NT2/D1 (cell line): Measurements from ENCODE around the gene WNK2.
"Not testable (repeated sequence)": the region's sequence is repeated elsewhere in the genome, so short reads cannot be mapped to it uniquely, and the experiment has no call there.

Source experiments
- DNase-seq: peaks from one replicate; pipeline ENCODE4 v3.0.0-alpha.2; 2011; ENCODE audit warnings: low read depth, low spot score
- H3K27me3 ChIP-seq: 2 replicates; pipeline ENCODE4 v1.6.0; 2011; ENCODE audit warnings: mild to moderate bottlenecking; ENCODE audit not compliant: insufficient read length, insufficient read depth
- H3K36me3 ChIP-seq: 2 replicates; pipeline ENCODE4 v1.6.1; 2011; ENCODE audit warnings: mild to moderate bottlenecking, low read length, mixed read lengths; ENCODE audit not compliant: insufficient read depth, insufficient read length
- H3K4me1 ChIP-seq: 2 replicates; pipeline ENCODE4 v1.5.1; 2011; ENCODE audit not compliant: insufficient read depth, insufficient read length
- H3K4me3 ChIP-seq: 2 replicates; pipeline ENCODE4 v1.5.1; 2011; ENCODE audit warnings: low read depth; ENCODE audit not compliant: insufficient read length
- H3K9ac ChIP-seq: 2 replicates; pipeline ENCODE4 v1.6.0; 2011; ENCODE audit warnings: low read depth; ENCODE audit not compliant: insufficient read length
- H3K9me3 ChIP-seq: 2 replicates; pipeline ENCODE4 v1.5.1; 2011; ENCODE audit warnings: mild to moderate bottlenecking, low read length; ENCODE audit not compliant: insufficient read depth
- SUZ12 ChIP-seq: IDR thresholded peaks from 2 replicates; pipeline ENCODE4 v1.6.1; 2011; ENCODE audit not compliant: insufficient read length, insufficient read depth; ENCODE audit errors: extremely low read depth
- YY1 ChIP-seq: IDR thresholded peaks from 2 replicates; pipeline ENCODE4 v1.6.1; 2011; ENCODE audit not compliant: insufficient read length, insufficient read depth
- ZNF274 ChIP-seq: IDR thresholded peaks from 2 replicates; pipeline ENCODE4 v1.6.1; 2011; ENCODE audit warnings: mild to moderate bottlenecking, low read depth, low read length

Gene WNK2

DNA sequence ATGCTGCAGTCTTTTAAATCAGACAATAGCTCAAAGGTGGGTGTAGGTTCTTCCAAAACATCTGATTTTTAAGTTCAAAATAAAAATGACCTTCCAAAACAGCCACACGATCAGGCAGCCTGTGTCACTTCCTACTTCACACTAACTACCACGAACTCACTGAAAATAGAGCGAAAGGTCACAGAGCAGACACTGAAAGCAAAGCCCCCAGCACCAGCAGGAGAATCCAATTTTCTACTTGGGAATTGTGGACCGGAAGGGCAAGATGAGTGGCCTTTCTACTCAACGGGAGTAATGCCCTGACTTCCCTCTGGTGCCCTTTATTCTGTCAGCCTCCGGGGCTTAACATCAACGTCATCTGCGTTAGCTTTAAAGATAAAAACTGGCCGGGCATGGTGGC, 159.7 kb downstream of the WNK2 start:
- Histone ChIP-seq H3K4me1 (peaks cover 4% of the 10 kb centered on the region), H3K9me3 (peaks cover 37% of the 10 kb centered on the region), H3K4me3 (no peak overlapping the region), H3K9ac (no peak overlapping the region), H3K36me3 (no peaks in the 10 kb centered on the region), H3K27me3 (no peaks in the 10 kb centered on the region)
- TF ChIP-seq SUZ12, result no peak
- no peak for TF ChIP-seq ZNF274
- no peak for TF ChIP-seq YY1
- no peak for DNase-seq

DNA sequence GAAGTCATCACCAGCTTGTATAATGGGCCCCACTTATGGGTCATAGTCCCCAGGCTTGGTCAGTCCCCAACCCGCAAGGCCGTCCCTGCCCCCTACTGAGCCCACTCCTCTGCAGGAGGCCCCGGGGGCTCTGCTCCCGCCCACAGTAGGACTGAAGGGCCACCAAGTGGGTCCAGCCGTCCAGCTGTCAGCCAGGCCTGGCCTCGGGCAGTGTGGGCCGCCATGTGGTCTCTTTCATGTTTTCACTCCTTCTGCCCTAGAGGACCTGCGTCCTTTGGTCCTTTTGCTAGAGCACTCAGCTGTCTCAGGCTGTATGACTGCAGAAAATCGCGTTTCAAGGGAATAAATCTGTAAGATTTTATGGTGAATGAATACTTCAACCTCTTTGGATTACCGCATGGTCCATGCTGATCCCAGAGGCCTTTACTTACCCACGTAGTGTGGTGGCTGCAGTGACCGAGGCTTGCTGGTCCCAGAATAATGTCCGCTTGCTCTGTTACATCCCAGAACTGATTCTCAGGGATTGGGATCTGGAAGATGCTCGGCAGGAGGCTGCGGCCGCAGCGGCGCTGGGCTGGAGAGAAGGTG, 161.8 kb downstream of the WNK2 start:
- H3K27me3 ChIP-seq, result no peaks in the 10 kb centered on the region
- H3K36me3 ChIP-seq, result no peaks in the 10 kb centered on the region
- peaks cover 16% of the 10 kb centered on the region; the same call in 1 of the 2 replicates for H3K9me3 ChIP-seq
- peak overlapping the region; percentile 50 for H3K4me3 ChIP-seq
- no peak for TF ChIP-seq SUZ12
- no peak for TF ChIP-seq ZNF274
- TF ChIP-seq YY1, result no peak
- H3K9ac ChIP-seq, result peak overlapping the region; percentile 69
- H3K4me1 ChIP-seq, result peaks cover 4% of the 10 kb centered on the region
- DNase-seq, result no peak

DNA sequence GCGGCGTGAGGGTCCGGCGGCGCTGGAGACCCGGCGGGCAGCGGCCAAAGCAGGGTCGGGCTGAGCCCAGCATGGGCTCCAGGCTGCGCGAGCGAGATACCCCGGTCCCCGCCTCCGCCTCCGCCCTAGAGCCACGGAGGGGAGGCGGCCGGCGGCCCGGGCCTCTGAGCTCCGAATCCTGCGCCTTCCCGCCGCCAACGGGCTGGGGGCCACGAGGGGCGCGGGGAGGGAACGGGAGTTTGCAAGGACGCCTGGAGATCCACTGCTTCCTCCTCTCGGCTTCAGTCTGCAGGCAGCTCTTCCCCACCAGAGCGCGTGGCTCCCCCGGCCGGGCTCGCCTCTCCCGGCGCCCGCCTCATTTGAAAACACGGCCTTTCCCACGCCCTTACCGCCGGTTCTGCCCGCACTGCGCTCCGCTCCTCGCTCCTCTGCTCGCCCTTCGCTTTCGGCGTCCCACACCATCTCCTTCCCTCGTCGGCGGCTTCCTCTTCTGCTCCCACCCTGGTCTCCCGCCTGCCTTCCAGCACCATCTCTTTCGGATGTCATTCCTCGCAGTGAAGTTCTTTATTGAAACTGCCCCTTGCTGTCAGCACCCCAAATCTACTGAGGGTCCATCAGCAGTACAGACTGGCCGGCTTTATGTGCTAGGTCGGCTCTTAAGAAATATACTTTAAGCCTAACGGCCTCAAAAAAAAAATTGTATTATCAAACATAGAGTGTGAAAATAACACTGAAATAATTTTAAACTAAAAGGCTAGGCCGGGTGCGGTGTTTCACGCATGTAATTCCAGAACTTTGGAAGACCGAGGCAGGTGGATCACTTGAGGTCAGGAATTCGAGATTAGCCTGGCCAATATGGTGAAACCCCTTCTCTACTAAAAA, 162.5 kb downstream of the WNK2 start:
- peaks cover 15% of the 10 kb centered on the region; the same call in 1 of the 2 replicates for H3K9me3 ChIP-seq
- DNase-seq, result no peak
- peak overlapping the region; percentile 69 for H3K9ac ChIP-seq
- H3K4me3 ChIP-seq, result peak overlapping the region; percentile 50
- H3K27me3 ChIP-seq, result no peaks in the 10 kb centered on the region
- TF ChIP-seq ZNF274 (no peak), SUZ12 (no peak), YY1 (no peak)
- H3K4me1 ChIP-seq, result peaks cover 4% of the 10 kb centered on the region
- H3K36me3 ChIP-seq, result no peaks in the 10 kb centered on the region

DNA sequence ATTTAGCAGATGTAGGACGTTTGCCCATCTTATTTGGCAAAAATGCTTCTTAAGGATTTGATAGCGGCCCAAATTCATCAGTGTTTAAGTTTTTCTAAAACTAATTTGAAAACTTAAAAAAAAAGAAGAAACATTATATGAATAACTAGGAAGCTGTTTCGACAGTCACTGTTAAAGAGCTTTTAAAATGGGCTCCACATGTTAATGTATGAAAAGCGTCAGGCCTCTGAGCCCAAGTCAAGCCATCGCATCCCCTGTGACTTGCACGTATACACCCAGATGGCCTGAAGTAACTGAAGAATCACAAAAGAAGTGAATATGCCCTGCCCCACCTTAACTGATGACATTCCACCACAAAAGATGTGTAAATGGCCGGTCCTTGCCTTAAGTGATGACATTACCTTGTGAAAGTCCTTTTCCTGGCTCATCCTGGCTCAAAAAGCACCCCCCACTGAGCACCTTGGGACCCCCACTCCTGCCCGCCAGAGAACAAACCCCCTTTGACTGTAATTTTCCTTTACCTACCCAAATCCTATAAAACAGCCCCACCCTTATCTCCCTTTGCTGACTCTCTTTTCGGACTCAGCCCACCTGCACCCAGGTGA, 163.5 kb downstream of the WNK2 start:
- not testable (repeated sequence) for DNase-seq, H3K4me3 ChIP-seq, H3K4me1 ChIP-seq, H3K27me3 ChIP-seq, H3K36me3 ChIP-seq
- peak overlapping the region; percentile 21 for H3K9ac ChIP-seq
- H3K9me3 ChIP-seq, result peaks cover 15% of the 10 kb centered on the region; the same call in 1 of the 2 replicates

DNA sequence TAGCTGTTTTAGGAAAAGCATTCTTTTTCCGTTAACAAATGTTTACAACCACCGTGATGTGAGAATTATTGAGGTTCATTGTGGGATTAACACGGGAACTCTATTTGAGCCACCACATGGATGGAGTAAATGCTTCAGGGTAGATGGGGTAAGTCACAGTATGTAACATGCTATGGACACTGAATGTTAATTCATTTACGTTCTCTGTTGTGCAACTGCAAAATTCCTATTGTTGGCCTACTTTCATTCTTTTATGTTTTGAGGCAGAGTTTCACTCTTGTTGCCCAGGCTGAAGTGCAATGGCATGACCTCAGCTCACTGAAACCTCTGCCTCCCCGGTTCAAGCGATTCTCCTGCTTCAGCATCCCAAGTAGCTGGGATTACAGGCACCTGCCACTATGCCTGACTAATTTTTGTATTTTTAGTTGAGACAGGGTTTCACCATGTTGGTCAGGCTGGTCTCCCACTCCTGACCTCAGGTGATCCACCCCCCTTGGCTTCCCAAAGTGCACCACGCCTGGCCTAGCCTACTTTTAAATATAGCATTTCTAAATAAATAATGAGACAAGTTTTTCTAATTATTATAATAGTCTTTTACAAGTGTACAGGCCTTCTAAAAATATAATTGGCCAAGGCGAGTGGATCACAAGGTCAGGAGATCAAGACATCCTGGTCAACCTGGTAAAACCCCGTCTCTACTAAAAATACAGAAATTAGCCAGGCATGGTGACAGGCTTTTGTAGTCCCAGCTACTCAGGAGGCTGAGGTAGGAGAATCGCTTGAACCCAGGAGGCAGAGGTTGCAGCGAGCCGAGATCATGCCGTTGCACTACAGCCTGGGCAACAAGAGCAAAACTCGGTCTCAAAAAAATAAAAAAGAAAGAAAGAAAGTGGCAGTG, 169.7 kb downstream of the WNK2 start:
- H3K4me1 ChIP-seq, H3K36me3 ChIP-seq, H3K4me3 ChIP-seq, DNase-seq, H3K27me3 ChIP-seq: not testable (repeated sequence)
- Histone ChIP-seq H3K9me3 (peaks cover 38% of the 10 kb centered on the region), H3K9ac (peak overlapping the region; percentile 10)

DNA sequence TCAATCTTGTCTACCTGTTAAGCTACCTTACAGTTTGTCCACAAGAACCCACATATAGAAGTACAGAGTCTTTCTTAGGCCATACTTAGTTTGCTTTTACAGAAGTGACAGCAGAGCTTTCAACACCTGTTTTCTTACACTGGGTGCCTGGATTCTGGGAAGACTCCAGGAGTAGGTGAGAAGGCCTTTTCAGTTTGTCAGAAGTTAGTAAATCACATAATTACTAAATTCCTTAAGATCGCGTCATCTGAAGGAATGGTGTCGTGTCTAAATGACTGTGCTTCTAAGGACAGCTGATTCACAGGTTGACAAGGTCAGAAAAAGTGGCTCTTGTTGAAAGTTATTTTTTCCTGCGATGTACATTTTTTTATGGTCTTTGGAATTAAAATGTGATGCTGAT, 170.5 kb downstream of the WNK2 start:
- H3K4me1 ChIP-seq, result peaks cover 6% of the 10 kb centered on the region
- DNase-seq, result no peak
- TF ChIP-seq SUZ12, result no peak
- no peak for TF ChIP-seq YY1
- TF ChIP-seq ZNF274, result no peak
- no peaks in the 10 kb centered on the region for H3K27me3 ChIP-seq
- peak overlapping the region; percentile 10 for H3K9ac ChIP-seq
- peaks cover 45% of the 10 kb centered on the region for H3K9me3 ChIP-seq
- H3K4me3 ChIP-seq, result no peak overlapping the region
- no peaks in the 10 kb centered on the region for H3K36me3 ChIP-seq

DNA sequence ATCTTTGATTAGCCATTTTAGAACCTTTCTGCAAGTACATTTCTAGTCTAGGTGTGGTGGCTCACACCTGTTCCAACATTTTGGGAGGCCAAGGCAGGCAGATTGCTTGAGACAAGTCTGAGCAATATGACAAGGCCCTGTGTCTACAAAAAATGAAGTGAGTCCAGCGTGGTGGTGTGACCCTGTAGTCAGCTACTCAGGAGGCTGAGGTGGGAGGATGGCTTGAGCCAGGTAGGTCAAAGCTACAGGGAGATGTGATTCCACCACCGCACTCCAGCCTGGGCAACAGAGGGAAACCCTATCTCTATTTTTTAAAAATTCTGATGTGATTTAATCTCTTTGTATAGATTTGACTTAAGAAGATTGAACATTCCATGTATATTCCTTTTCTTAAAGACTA, 171.9 kb downstream of the WNK2 start:
- H3K9me3 ChIP-seq, result peaks cover 59% of the 10 kb centered on the region
- H3K36me3 ChIP-seq, result no peaks in the 10 kb centered on the region
- H3K4me3 ChIP-seq, result no peak overlapping the region
- no peak overlapping the region for H3K9ac ChIP-seq
- H3K27me3 ChIP-seq, result no peaks in the 10 kb centered on the region
- no peak for TF ChIP-seq YY1
- TF ChIP-seq SUZ12, result no peak
- TF ChIP-seq ZNF274, result no peak
- peaks cover 6% of the 10 kb centered on the region for H3K4me1 ChIP-seq
- no peak for DNase-seq
